RWPE2 (cell line): ENCODE measurements around the gene PIK3CD.
A peak's percentile ranks its signal among the peaks of the same experiment; 100 is the strongest.

Experiments used
- ATAC-seq: fragments of 200-7000 bp; cut with Tn5 transposase; 3 replicates; pipeline ENCODE4 v1.9.1; 2021; ENCODE audit warnings: low read depth
- DNase-seq: peaks from one replicate; pipeline ENCODE4 v3.0.0-alpha.2; 2020; ENCODE audit warnings: low spot score
- H3K27ac ChIP-seq: fragments of 450-650 bp; 2 replicates; pipeline ENCODE4 v1.5.1; 2017; ENCODE audit warnings: mild to moderate bottlenecking; ENCODE audit not compliant: poor library complexity, severe bottlenecking
- H3K27me3 ChIP-seq: fragments of 250-450 bp; sonication (Bioruptor Pico); 2 replicates; pipeline ENCODE4 v1.5.1; 2021; ENCODE audit warnings: mild to moderate bottlenecking, moderate library complexity; ENCODE audit not compliant: insufficient read depth, poor library complexity, severe bottlenecking
- H3K36me3 ChIP-seq: fragments of 250-450 bp; sonication (Bioruptor Pico); 2 replicates; pipeline ENCODE4 v1.5.1; 2020; ENCODE audit warnings: low read depth, mild to moderate bottlenecking, moderate library complexity
- H3K4me1 ChIP-seq: fragments of 250-450 bp; sonication (Bioruptor Pico); 2 replicates; pipeline ENCODE4 v1.5.1; 2021; ENCODE audit warnings: mild to moderate bottlenecking, moderate library complexity; ENCODE audit not compliant: insufficient read depth, poor library complexity, severe bottlenecking
- H3K4me3 ChIP-seq: fragments of 250-450 bp; sonication (Bioruptor Pico); 2 replicates; pipeline ENCODE4 v1.5.1; 2021; ENCODE audit warnings: mild to moderate bottlenecking, moderate library complexity; ENCODE audit not compliant: severe bottlenecking
- H3K9me3 ChIP-seq: fragments of 250-450 bp; sonication (Bioruptor Pico); 2 replicates; pipeline ENCODE4 v1.5.1; 2021; ENCODE audit warnings: mild to moderate bottlenecking, moderate library complexity; ENCODE audit not compliant: severe bottlenecking
- TF ChIP-seq, protein P1 (sequence below): fragments of 450-650 bp; IDR thresholded peaks from one replicate; pipeline ENCODE4 v1.5.1; 2017; ENCODE audit warnings: mild to moderate bottlenecking, moderate library complexity; ENCODE audit not compliant: poor library complexity, severe bottlenecking

PIK3CD gene

GRCh38 chr1:9700340-9700739 is 48.8 kb downstream of the PIK3CD start:
- H3K4me3 ChIP-seq, result no peak overlapping the region
- DNase-seq (peak; percentile 94), ATAC-seq (peak; percentile 98)
- H3K4me1 ChIP-seq, result peaks cover 31% of the 10 kb centered on the region
- no peaks in the 10 kb centered on the region for H3K36me3 ChIP-seq
- no peaks in the 10 kb centered on the region for H3K27me3 ChIP-seq
- TF ChIP-seq, protein P1, sequence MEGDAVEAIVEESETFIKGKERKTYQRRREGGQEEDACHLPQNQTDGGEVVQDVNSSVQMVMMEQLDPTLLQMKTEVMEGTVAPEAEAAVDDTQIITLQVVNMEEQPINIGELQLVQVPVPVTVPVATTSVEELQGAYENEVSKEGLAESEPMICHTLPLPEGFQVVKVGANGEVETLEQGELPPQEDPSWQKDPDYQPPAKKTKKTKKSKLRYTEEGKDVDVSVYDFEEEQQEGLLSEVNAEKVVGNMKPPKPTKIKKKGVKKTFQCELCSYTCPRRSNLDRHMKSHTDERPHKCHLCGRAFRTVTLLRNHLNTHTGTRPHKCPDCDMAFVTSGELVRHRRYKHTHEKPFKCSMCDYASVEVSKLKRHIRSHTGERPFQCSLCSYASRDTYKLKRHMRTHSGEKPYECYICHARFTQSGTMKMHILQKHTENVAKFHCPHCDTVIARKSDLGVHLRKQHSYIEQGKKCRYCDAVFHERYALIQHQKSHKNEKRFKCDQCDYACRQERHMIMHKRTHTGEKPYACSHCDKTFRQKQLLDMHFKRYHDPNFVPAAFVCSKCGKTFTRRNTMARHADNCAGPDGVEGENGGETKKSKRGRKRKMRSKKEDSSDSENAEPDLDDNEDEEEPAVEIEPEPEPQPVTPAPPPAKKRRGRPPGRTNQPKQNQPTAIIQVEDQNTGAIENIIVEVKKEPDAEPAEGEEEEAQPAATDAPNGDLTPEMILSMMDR, result peak; percentile 29
- peak overlapping the region; percentile 88 for H3K27ac ChIP-seq
- H3K9me3 ChIP-seq, result no peaks in the 10 kb centered on the region

- peak overlapping the region; percentile 88 for H3K27ac ChIP-seq
- H3K4me3 ChIP-seq, result no peak overlapping the region
- H3K27me3 ChIP-seq, result no peaks in the 10 kb centered on the region
- H3K9me3 ChIP-seq, result no peaks in the 10 kb centered on the region
- DNase-seq (no peak), ATAC-seq (no peak)
- H3K4me1 ChIP-seq, result peaks cover 36% of the 10 kb centered on the region
- no peaks in the 10 kb centered on the region for H3K36me3 ChIP-seq
- TF ChIP-seq, protein P1, result no peak
Measured at GRCh38 chr1:9701665-9702064, 50.1 kb downstream of the PIK3CD start.

DNA sequence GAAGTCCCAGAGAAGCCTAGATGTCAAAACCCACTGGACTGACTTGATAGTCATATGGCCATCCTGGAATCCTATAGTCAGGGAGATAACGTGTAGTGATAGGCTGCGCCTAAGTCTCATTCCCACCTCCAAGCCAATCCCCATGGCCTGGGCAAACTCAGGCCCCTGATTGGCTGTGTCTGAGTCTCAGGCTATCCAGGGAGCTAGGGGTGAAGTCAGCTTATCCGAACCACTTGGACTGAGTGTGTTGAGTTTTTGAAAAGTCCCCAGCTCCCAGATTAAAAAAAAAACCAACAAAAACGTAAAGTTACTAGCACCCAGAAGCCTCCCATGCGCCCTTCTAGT is 51.6 kb downstream of the PIK3CD start:
- H3K36me3 ChIP-seq, result no peaks in the 10 kb centered on the region
- ATAC-seq (no peak), DNase-seq (no peak)
- peaks cover 36% of the 10 kb centered on the region for H3K4me1 ChIP-seq
- H3K27ac ChIP-seq, result no peak overlapping the region
- H3K9me3 ChIP-seq, result no peaks in the 10 kb centered on the region
- no peaks in the 10 kb centered on the region for H3K27me3 ChIP-seq
- TF ChIP-seq, protein P1, result no peak
- H3K4me3 ChIP-seq, result no peak overlapping the region

- ATAC-seq (no peak), DNase-seq (no peak)
- Histone ChIP-seq H3K27me3 (no peaks in the 10 kb centered on the region), H3K27ac (no peak overlapping the region), H3K9me3 (no peaks in the 10 kb centered on the region), H3K36me3 (no peaks in the 10 kb centered on the region), H3K4me1 (peaks cover 36% of the 10 kb centered on the region), H3K4me3 (no peak overlapping the region)
- TF ChIP-seq, protein P1, result no peak
Measured at GRCh38 chr1:9703681-9704080, 52.1 kb downstream of the PIK3CD start.

DNA sequence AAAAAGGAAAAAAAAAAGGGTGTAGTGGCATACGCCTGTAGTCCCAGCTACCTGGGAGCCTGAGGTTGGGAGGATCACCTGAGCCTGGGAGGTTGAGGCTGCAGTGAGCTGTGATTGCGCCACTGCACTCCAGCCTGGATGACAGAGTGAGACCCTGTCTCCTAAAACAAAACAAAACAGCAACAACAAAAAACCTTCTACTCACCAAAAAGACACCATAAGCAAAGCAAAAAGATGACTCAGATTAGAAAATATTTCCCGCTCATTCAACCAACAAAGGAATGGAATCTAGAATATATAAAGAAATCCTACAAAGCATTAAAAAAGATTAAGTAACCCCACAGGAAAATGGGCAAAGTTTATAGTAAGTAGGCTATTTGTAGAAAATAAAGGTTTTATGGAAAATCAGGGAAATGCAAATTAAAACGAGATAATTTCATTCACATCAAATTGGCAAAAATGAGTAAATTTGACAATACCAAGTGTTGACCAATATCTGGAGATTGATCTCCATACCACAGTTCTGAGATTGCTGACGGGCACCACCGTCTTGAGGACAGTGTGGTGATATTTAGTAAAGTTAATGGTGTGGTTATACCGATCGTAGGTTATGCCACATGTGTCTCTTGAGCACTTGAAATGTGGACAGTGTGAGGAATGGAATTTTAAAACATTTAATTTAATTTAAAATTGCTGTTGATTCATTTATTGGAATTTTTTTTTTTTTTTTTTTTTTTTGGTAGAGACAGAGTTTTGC is 54.0 kb downstream of the PIK3CD start:
- DNase-seq, result no peak
- Histone ChIP-seq H3K36me3 (no peaks in the 10 kb centered on the region; the same call in 1 of the 2 replicates), H3K9me3 (no peaks in the 10 kb centered on the region), H3K4me1 (peaks cover 19% of the 10 kb centered on the region), H3K4me3 (no peak overlapping the region), H3K27ac (peak overlapping the region; percentile 42), H3K27me3 (no peaks in the 10 kb centered on the region)
- TF ChIP-seq, protein P1, result no peak
- peak; percentile 37 for ATAC-seq
